ENCODE measurements around the gene KREMEN1.

Gene KREMEN1

GRCh38 chr22:29199702-29200400 lies 127.0 kb downstream of the KREMEN1 start:
- 83 to 85% methylated on average over 8 of the region's 8 CpGs for WGBS, 2 experiments
- Histone ChIP-seq H3K4me1 (ENCODE audit: control insufficient read depth, insufficient read depth, low read length) (peaks cover 11% of the 10 kb centered on the region), H3K27ac (ENCODE audit: insufficient read depth, low read depth, low read length, poor library complexity, severe bottlenecking) (no peak overlapping the region)

GRCh38 chr22:29200901-29201300 lies 128.1 kb downstream of the KREMEN1 start:
- H3K36me3 ChIP-seq (ENCODE audit: control insufficient read depth, insufficient read depth, low read length), result no peaks in the 10 kb centered on the region
- H3K27me3 ChIP-seq (ENCODE audit: control insufficient read depth, insufficient read depth, low read length, poor library complexity, severe bottlenecking), result peaks cover 3% of the 10 kb centered on the region
- 93 to 95% methylated on average over 7 of the region's 7 CpGs for WGBS, 2 experiments
- H3K4me3 ChIP-seq (ENCODE audit: insufficient read depth, low read depth, low read length), result no peak overlapping the region
- H3K9me3 ChIP-seq (ENCODE audit: control insufficient read depth, low read length), result no peaks in the 10 kb centered on the region
- H3K27ac ChIP-seq (ENCODE audit: insufficient read depth, low read depth, low read length, poor library complexity, severe bottlenecking), result no peak overlapping the region
- peaks cover 7% of the 10 kb centered on the region for H3K4me1 ChIP-seq (ENCODE audit: control insufficient read depth, insufficient read depth, low read length)

More at GRCh38 chr22:29199702-29200400, 127.0 kb downstream of the KREMEN1 start:
- no peaks in the 10 kb centered on the region for H3K9me3 ChIP-seq (ENCODE audit: control insufficient read depth, low read length)
- no peaks in the 10 kb centered on the region for H3K36me3 ChIP-seq (ENCODE audit: control insufficient read depth, insufficient read depth, low read length)
- H3K4me3 ChIP-seq (ENCODE audit: insufficient read depth, low read depth, low read length), result no peak overlapping the region
- no peaks in the 10 kb centered on the region for H3K27me3 ChIP-seq (ENCODE audit: control insufficient read depth, insufficient read depth, low read length, poor library complexity, severe bottlenecking)

- WGBS, 2 experiments, result 86 to 87% methylated on average over 7 of the region's 7 CpGs
- no peaks in the 10 kb centered on the region for H3K36me3 ChIP-seq (ENCODE audit: control insufficient read depth, insufficient read depth, low read length)
- H3K4me1 ChIP-seq (ENCODE audit: control insufficient read depth, insufficient read depth, low read length), result peaks cover 5% of the 10 kb centered on the region
- no peaks in the 10 kb centered on the region for H3K9me3 ChIP-seq (ENCODE audit: control insufficient read depth, low read length)
- H3K27me3 ChIP-seq (ENCODE audit: control insufficient read depth, insufficient read depth, low read length, poor library complexity, severe bottlenecking), result peaks cover 3% of the 10 kb centered on the region
- no peak overlapping the region for H3K4me3 ChIP-seq (ENCODE audit: insufficient read depth, low read depth, low read length)
- H3K27ac ChIP-seq (ENCODE audit: insufficient read depth, low read depth, low read length, poor library complexity, severe bottlenecking), result no peak overlapping the region
Observed at GRCh38 chr22:29201782-29202181, 128.9 kb downstream of the KREMEN1 start.

- Histone ChIP-seq H3K9me3 (ENCODE audit: control insufficient read depth, low read length) (no peaks in the 10 kb centered on the region), H3K27me3 (ENCODE audit: control insufficient read depth, insufficient read depth, low read length, poor library complexity, severe bottlenecking) (peaks cover 3% of the 10 kb centered on the region), H3K36me3 (ENCODE audit: control insufficient read depth, insufficient read depth, low read length) (no peaks in the 10 kb centered on the region), H3K4me3 (ENCODE audit: insufficient read depth, low read depth, low read length) (no peak overlapping the region), H3K27ac (ENCODE audit: insufficient read depth, low read depth, low read length, poor library complexity, severe bottlenecking) (no peak overlapping the region), H3K4me1 (ENCODE audit: control insufficient read depth, insufficient read depth, low read length) (peaks cover 5% of the 10 kb centered on the region)
- WGBS, 2 experiments, result 51 to 54% methylated on average over 24 of the region's 24 CpGs
Observed at GRCh38 chr22:29202212-29203192, 129.7 kb downstream of the KREMEN1 start.

- H3K9me3 ChIP-seq (ENCODE audit: control insufficient read depth, low read length), result no peaks in the 10 kb centered on the region
- peaks cover 3% of the 10 kb centered on the region for H3K27me3 ChIP-seq (ENCODE audit: control insufficient read depth, insufficient read depth, low read length, poor library complexity, severe bottlenecking)
- peaks cover 17% of the 10 kb centered on the region for H3K4me1 ChIP-seq (ENCODE audit: control insufficient read depth, insufficient read depth, low read length)
- H3K4me3 ChIP-seq (ENCODE audit: insufficient read depth, low read depth, low read length), result no peak overlapping the region
- H3K27ac ChIP-seq (ENCODE audit: insufficient read depth, low read depth, low read length, poor library complexity, severe bottlenecking), result no peak overlapping the region
- WGBS, 2 experiments, result 72 to 77% methylated on average over 9 of the region's 9 CpGs
- no peaks in the 10 kb centered on the region for H3K36me3 ChIP-seq (ENCODE audit: control insufficient read depth, insufficient read depth, low read length)
Observed at GRCh38 chr22:29203488-29204454, 130.9 kb downstream of the KREMEN1 start.

GRCh38 chr22:29204455-29205183 lies 131.8 kb downstream of the KREMEN1 start:
- no peak overlapping the region for H3K4me3 ChIP-seq (ENCODE audit: insufficient read depth, low read depth, low read length)
- peaks cover 24% of the 10 kb centered on the region for H3K4me1 ChIP-seq (ENCODE audit: control insufficient read depth, insufficient read depth, low read length)
- WGBS, 2 experiments, result 86 to 90% methylated on average over 8 of the region's 8 CpGs
- H3K36me3 ChIP-seq (ENCODE audit: control insufficient read depth, insufficient read depth, low read length), result no peaks in the 10 kb centered on the region
- no peaks in the 10 kb centered on the region for H3K9me3 ChIP-seq (ENCODE audit: control insufficient read depth, low read length)
- H3K27ac ChIP-seq (ENCODE audit: insufficient read depth, low read depth, low read length, poor library complexity, severe bottlenecking), result no peak overlapping the region
- peaks cover 3% of the 10 kb centered on the region for H3K27me3 ChIP-seq (ENCODE audit: control insufficient read depth, insufficient read depth, low read length, poor library complexity, severe bottlenecking)

- Histone ChIP-seq H3K27me3 (ENCODE audit: control insufficient read depth, insufficient read depth, low read length, poor library complexity, severe bottlenecking) (peaks cover 3% of the 10 kb centered on the region), H3K4me3 (ENCODE audit: insufficient read depth, low read depth, low read length) (peak overlapping the region; percentile 66)
- WGBS, 2 experiments, result 73 to 76% methylated on average over 11 of the region's 11 CpGs
Observed at GRCh38 chr22:29205252-29205593, 132.4 kb downstream of the KREMEN1 start.

GRCh38 chr22:29205594-29206371 lies 132.9 kb downstream of the KREMEN1 start, which contains the start of gene EMID1:
TSS of gene EMID1 (plus strand) at chr22:29205896. CDS start at chr22:29206039, 143 bp downstream.
- no peak within 1 kb of the TSS for H3K27ac ChIP-seq (ENCODE audit: insufficient read depth, low read depth, low read length, poor library complexity, severe bottlenecking)

More at GRCh38 chr22:29205252-29205593, 132.4 kb downstream of the KREMEN1 start:
- H3K36me3 ChIP-seq (ENCODE audit: control insufficient read depth, insufficient read depth, low read length), result no peaks in the 10 kb centered on the region
- no peaks in the 10 kb centered on the region for H3K9me3 ChIP-seq (ENCODE audit: control insufficient read depth, low read length)
- no peak overlapping the region for H3K27ac ChIP-seq (ENCODE audit: insufficient read depth, low read depth, low read length, poor library complexity, severe bottlenecking)
- H3K4me1 ChIP-seq (ENCODE audit: control insufficient read depth, insufficient read depth, low read length), result peaks cover 26% of the 10 kb centered on the region

More at GRCh38 chr22:29205594-29206371, 132.9 kb downstream of the KREMEN1 start, which contains the start of gene EMID1:
- WGBS, 2 experiments, result 3% methylated on average over 90 of the region's 90 CpGs
- H3K36me3 ChIP-seq (ENCODE audit: control insufficient read depth, insufficient read depth, low read length), result no peaks in the 10 kb centered on the region
- H3K27me3 ChIP-seq (ENCODE audit: control insufficient read depth, insufficient read depth, low read length, poor library complexity, severe bottlenecking), result peaks cover 3% of the 10 kb centered on the region
- no peaks in the 10 kb centered on the region for H3K9me3 ChIP-seq (ENCODE audit: control insufficient read depth, low read length)
- H3K4me3 ChIP-seq (ENCODE audit: insufficient read depth, low read depth, low read length), result peak within 1 kb of the TSS; percentile 66
- H3K4me1 ChIP-seq (ENCODE audit: control insufficient read depth, insufficient read depth, low read length), result peaks cover 26% of the 10 kb centered on the region

Measured in ectodermal cell (in vitro differentiated cells).